HUES6 (cell line): ENCODE data around the gene CTBP2.
A peak's percentile ranks its signal among the peaks of the same experiment; 100 is the strongest.

ENCODE experiments used
- H3K27ac ChIP-seq: 2 replicates; pipeline ENCODE4 v1.7.0; 2013; ENCODE audit warnings: low read depth, mild to moderate bottlenecking, low read length, inconsistent platforms
- H3K27me3 ChIP-seq: 2 replicates; pipeline ENCODE4 v1.6.1; 2013; ENCODE audit warnings: low read length; ENCODE audit not compliant: control insufficient read depth, insufficient read depth
- H3K36me3 ChIP-seq: 2 replicates; pipeline ENCODE4 v1.6.1; 2013; ENCODE audit warnings: low read length; ENCODE audit not compliant: control insufficient read depth, insufficient read depth
- H3K4me1 ChIP-seq: 2 replicates; pipeline ENCODE4 v1.6.1; 2013; ENCODE audit warnings: low read length; ENCODE audit not compliant: control insufficient read depth, insufficient read depth
- H3K4me3 ChIP-seq: 2 replicates; pipeline ENCODE4 v1.5.1; 2013; ENCODE audit warnings: low read depth, low read length
- H3K9ac ChIP-seq: one replicate; pipeline ENCODE4 v1.6.1; 2013; ENCODE audit warnings: mild to moderate bottlenecking, low read length
- H3K9me3 ChIP-seq: 2 replicates; pipeline ENCODE4 v1.6.1; 2013; ENCODE audit warnings: low read depth, low read length; ENCODE audit not compliant: control insufficient read depth, insufficient read depth

Gene CTBP2

GRCh38 chr10:125057158-125058001 lies 103.0 kb downstream of the CTBP2 start:
- H3K27ac ChIP-seq = peak overlapping the region; percentile 47; the same call in 1 of the 2 replicates
- no peak overlapping the region for H3K4me3 ChIP-seq
- H3K9me3 ChIP-seq = peaks cover 3% of the 10 kb centered on the region; the same call in 1 of the 2 replicates
- peaks cover 52% of the 10 kb centered on the region for H3K36me3 ChIP-seq
- no peaks in the 10 kb centered on the region for H3K27me3 ChIP-seq
- no peak overlapping the region for H3K9ac ChIP-seq
- peaks cover 54% of the 10 kb centered on the region for H3K4me1 ChIP-seq

DNA sequence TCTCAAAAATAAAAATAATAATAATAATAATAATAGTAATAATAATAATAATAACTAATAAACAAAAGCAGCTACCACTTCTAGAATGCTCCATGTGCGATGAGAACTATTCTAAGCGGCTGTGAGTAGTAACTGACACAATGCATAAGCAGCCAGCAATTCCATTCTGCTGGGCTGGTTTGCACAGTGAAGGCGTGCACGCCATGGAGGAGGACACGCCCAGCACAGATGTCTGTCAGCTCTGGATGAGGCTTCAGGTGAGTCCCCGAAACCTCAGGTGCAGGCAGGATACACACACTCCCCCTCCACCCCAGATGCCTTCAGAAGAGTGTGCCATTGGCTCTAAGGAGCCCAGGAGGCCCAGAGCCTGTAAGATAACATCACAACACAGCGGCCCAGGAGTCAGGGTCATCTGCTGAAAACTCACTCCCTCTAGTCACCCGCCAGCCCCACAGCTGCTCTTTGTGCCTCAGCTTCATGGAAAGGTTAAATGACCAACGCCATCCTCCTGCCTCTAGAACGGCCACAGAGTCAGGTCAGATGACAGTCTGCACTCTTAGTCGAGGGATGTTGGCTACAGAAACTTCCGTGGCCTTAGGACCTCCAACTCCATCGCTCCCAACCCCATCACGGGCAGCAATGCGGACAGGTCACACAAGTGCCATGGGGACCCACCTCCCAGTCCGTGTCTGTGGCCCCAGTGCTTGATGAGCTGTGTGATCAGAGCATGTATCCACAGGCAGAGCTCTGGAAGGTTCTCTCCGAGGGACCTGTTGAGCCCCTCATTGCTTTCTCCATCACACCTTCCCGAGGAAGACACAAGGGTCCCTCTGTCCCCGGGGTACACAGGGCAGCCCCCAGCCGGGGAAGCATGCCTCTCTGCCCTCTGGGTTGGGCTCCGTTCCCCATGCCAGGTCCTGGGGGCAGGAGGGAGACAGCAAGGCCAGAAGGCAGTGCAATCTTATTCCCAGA lies 103.9 kb downstream of the CTBP2 start:
- Histone ChIP-seq H3K27me3 (no peaks in the 10 kb centered on the region), H3K36me3 (peaks cover 54% of the 10 kb centered on the region), H3K4me1 (peaks cover 46% of the 10 kb centered on the region), H3K27ac (no peak overlapping the region), H3K4me3 (no peak overlapping the region), H3K9me3 (peaks cover 3% of the 10 kb centered on the region; the same call in 1 of the 2 replicates), H3K9ac (no peak overlapping the region)

DNA sequence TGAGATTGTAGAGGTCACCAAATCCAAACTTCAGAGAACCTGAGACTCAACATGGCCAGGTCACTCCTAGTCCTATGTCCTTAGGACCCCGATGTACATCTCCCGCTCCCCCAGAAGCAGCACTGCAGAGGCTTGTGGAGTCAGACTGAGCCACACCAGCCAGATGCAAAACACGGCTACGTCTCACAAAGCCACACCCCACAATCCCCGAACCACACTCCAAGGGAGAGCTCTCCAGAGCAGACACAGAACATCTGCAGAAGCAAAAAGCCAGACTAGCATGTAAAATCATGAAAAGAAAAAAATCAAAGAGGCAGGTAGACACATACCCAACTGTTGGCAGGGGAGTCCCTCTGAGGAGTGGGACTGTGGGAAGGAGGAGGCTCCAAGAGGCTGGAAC lies 104.9 kb downstream of the CTBP2 start:
- no peak overlapping the region for H3K27ac ChIP-seq
- peaks cover 53% of the 10 kb centered on the region for H3K36me3 ChIP-seq
- peaks cover 3% of the 10 kb centered on the region; the same call in 1 of the 2 replicates for H3K9me3 ChIP-seq

GRCh38 chr10:125054669-125055268 lies 105.6 kb downstream of the CTBP2 start:
- H3K27ac ChIP-seq = no peak overlapping the region
- peaks cover 41% of the 10 kb centered on the region for H3K4me1 ChIP-seq
- H3K36me3 ChIP-seq = peaks cover 52% of the 10 kb centered on the region
- no peak overlapping the region for H3K4me3 ChIP-seq
- H3K9ac ChIP-seq = no peak overlapping the region
- peaks cover 3% of the 10 kb centered on the region; the same call in 1 of the 2 replicates for H3K9me3 ChIP-seq
- H3K27me3 ChIP-seq = no peaks in the 10 kb centered on the region

More for the DNA sequence above, 104.9 kb downstream of the CTBP2 start:
- H3K27me3 ChIP-seq = no peaks in the 10 kb centered on the region
- no peak overlapping the region for H3K4me3 ChIP-seq
- no peak overlapping the region for H3K9ac ChIP-seq
- H3K4me1 ChIP-seq = peaks cover 39% of the 10 kb centered on the region

DNA sequence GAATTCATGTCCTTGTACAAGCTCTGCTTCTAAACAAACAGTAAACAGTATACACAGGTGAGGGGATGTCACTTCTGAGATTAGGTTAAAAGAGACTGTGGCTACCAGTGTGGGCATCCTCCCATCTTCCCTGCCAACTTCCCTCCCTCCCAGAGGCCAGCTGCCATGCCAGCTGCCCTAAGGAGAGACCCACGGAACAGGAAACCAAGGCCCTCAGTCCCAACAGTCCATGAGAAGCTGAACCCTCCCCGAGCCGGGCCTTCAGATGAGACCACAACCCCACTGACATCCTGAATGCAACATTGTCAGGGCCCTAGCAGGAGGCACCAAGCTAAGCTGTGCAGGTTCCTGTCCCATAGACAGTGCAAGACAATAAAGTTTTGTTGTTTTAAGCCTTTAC lies 106.1 kb downstream of the CTBP2 start:
- peaks cover 46% of the 10 kb centered on the region for H3K4me1 ChIP-seq
- no peaks in the 10 kb centered on the region for H3K27me3 ChIP-seq
- no peak overlapping the region for H3K4me3 ChIP-seq
- H3K27ac ChIP-seq = no peak overlapping the region
- peaks cover 46% of the 10 kb centered on the region for H3K36me3 ChIP-seq
- H3K9me3 ChIP-seq = peaks cover 3% of the 10 kb centered on the region; the same call in 1 of the 2 replicates
- H3K9ac ChIP-seq = no peak overlapping the region

- no peak overlapping the region for H3K9ac ChIP-seq
- peaks cover 48% of the 10 kb centered on the region for H3K4me1 ChIP-seq
Observed at GRCh38 chr10:125052146-125052545, 108.2 kb downstream of the CTBP2 start.

DNA sequence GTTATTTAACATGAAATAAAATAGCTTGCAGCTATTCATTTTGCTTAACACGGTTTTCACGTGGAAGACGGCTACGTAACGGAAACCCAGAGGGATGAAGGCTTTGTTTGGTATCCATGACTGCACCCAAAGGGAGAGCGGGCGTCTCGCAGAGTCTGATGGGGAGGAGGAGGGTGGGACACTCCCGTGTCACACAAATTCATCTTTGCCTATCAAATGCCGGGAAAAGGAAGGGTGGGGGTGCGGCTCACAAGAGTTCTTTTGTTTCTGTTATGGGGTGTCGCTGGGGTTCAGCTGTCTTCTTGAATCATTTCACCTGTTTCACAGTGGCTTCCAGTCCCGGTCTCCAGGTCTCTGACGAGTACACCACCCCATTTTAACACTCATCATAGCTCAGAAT lies 110.0 kb downstream of the CTBP2 start:
- H3K36me3 ChIP-seq = peaks cover 23% of the 10 kb centered on the region
- H3K9ac ChIP-seq = no peak overlapping the region
- peaks cover 3% of the 10 kb centered on the region; the same call in 1 of the 2 replicates for H3K9me3 ChIP-seq
- H3K27me3 ChIP-seq = no peaks in the 10 kb centered on the region
- no peak overlapping the region for H3K4me3 ChIP-seq
- H3K4me1 ChIP-seq = peaks cover 50% of the 10 kb centered on the region
- H3K27ac ChIP-seq = no peak overlapping the region

More at GRCh38 chr10:125052146-125052545, 108.2 kb downstream of the CTBP2 start:
- Histone ChIP-seq H3K27me3 (no peaks in the 10 kb centered on the region), H3K9me3 (peaks cover 3% of the 10 kb centered on the region; the same call in 1 of the 2 replicates), H3K36me3 (peaks cover 33% of the 10 kb centered on the region), H3K4me3 (no peak overlapping the region), H3K27ac (no peak overlapping the region)

GRCh38 chr10:125049216-125049881 lies 111.0 kb downstream of the CTBP2 start:
- Histone ChIP-seq H3K36me3 (peaks cover 14% of the 10 kb centered on the region), H3K27ac (no peak overlapping the region), H3K9ac (no peak overlapping the region), H3K27me3 (no peaks in the 10 kb centered on the region), H3K4me1 (peaks cover 53% of the 10 kb centered on the region), H3K4me3 (no peak overlapping the region), H3K9me3 (peaks cover 2% of the 10 kb centered on the region; the same call in 1 of the 2 replicates)

DNA sequence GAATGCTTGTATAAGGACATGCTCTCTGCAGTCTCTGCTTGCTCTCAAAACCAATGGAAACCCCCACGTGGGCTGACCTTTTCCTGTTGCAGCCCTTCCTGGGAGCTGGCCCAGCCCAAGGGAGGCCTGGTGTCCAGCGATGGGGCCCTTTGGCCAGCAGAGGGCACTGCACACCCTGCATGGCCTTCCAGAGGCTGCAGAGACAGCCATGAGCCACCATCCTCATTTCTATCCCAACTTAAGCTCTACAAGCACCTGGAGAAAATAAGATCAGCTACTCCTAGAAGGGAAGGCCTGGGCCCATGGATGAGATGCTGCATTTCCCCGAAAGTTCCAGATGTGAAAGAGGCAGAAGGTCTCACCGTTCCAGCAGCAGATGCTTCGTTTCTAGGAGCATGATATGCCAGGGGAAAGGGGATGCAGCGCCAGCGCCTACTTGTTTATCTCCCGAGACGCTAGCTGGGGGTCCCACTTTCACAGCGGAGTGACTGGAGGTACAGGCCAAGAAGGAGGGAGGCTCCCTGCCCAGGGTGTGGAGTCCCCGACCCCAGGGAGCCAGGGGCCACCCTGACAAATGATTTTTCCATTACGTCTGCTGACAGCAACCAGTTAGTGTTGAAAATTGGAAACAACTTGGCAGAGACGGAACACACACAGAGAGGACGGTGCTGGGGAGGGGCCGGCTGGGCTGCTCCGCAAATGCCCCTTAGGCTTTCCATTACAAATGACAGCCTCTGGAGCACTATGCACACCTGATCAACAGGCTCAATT lies 112.1 kb downstream of the CTBP2 start:
- Histone ChIP-seq H3K9me3 (no peaks in the 10 kb centered on the region), H3K4me3 (no peak overlapping the region), H3K9ac (no peak overlapping the region), H3K36me3 (peaks cover 21% of the 10 kb centered on the region), H3K4me1 (peaks cover 59% of the 10 kb centered on the region), H3K27me3 (no peaks in the 10 kb centered on the region), H3K27ac (no peak overlapping the region)
